Endothelial cell of umbilical vein (primary cell): ENCODE measurements around the gene PCID2.

Experiments used
- EZH2 ChIP-seq: IDR thresholded peaks from 2 replicates; pipeline ENCODE4 v1.6.1; 2012; ENCODE audit warnings: borderline replicate concordance, low read depth, mild to moderate bottlenecking, moderate library complexity, low read length, inconsistent platforms; ENCODE audit not compliant: severe bottlenecking
- GATA2 ChIP-seq: IDR thresholded peaks from 2 replicates; pipeline ENCODE4 v1.7.0; 2011; ENCODE audit warnings: low read depth, mild to moderate bottlenecking, moderate library complexity, mixed read lengths, low read length; ENCODE audit not compliant: insufficient read length, insufficient read depth
- JUN ChIP-seq: IDR thresholded peaks from 2 replicates; pipeline ENCODE4 v1.6.1; 2011; ENCODE audit warnings: borderline replicate concordance, low read depth; ENCODE audit not compliant: insufficient read length, insufficient read depth
- POLR2A ChIP-seq: IDR thresholded peaks from 2 replicates; pipeline ENCODE4 v1.6.1; 2012; ENCODE audit warnings: low read depth, mild to moderate bottlenecking, control low read depth, low read length
- POLR2AphosphoS5 ChIP-seq: IDR thresholded peaks from 2 replicates; pipeline ENCODE4 v1.6.1; 2012; ENCODE audit warnings: low read depth, mild to moderate bottlenecking, control low read depth, low read length, moderate library complexity; ENCODE audit not compliant: insufficient read depth
- TF ChIP-seq, protein P1 (sequence below), 2 donors: IDR thresholded peaks; 1 replicate in 1 of 2; 2 replicates in 1 of 2; pipeline ENCODE4 v1.5.1; 2011; ENCODE audit warnings: low read length in 2 of 2, mild to moderate bottlenecking in 2 of 2, moderate library complexity in 2 of 2, control low read depth in 1 of 2, inconsistent platforms in 1 of 2, low read depth in 1 of 2; ENCODE audit not compliant: insufficient read depth in 1 of 2; ENCODE audit errors: extremely low read depth in 1 of 2
- TF ChIP-seq, protein P2 (sequence below): IDR thresholded peaks from 2 replicates; pipeline ENCODE4 v1.6.1; 2011; ENCODE audit not compliant: insufficient read depth, insufficient read length

DNA sequence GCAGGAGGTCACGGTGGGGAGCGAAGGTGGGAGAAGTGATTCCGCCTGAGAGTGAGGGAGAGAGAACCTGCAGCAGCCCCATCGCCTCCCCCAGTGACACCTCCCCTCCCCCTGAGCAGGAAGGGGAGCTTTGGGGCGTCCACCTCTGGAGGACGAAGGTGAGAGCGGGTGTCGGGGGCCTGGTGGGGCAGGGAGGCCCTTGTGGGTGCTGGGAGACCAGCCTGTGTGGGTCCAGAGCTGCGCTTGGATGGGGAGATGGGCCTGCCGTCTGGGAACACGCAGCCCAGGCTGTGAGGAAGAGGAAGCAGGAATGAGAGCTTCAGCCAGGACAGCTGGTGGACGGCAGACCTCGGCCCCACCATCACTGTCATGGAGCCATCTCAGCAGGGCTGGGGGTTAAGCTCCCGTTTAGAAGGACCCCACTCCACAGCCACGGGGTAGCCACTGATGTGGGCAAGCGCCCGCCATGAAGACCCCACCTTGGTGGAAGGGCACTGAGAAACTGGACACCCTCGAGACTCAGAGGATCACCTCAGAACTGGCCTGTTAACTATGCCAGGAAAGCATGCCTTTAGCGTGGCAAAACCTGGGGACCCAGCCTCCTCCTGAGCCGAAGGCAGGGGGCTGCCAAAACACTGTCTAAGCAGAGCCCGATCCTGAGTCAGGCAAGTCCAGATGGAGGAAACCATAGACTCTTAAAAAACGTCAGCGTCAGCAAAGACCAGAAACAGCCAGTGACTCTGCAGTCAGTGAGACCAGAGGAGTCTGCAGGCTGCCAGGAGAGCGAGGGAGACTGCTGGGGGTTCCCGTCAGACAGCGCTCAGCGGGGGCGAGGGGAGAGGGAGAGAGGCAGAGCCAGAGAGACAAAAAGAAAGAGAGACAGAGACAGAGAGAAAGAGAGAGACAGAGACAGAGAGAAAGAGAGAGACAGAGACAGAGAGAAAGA, 56.5 kb downstream of the PCID2 start:
- TF ChIP-seq EZH2, result no peak
- TF ChIP-seq, protein P1, sequence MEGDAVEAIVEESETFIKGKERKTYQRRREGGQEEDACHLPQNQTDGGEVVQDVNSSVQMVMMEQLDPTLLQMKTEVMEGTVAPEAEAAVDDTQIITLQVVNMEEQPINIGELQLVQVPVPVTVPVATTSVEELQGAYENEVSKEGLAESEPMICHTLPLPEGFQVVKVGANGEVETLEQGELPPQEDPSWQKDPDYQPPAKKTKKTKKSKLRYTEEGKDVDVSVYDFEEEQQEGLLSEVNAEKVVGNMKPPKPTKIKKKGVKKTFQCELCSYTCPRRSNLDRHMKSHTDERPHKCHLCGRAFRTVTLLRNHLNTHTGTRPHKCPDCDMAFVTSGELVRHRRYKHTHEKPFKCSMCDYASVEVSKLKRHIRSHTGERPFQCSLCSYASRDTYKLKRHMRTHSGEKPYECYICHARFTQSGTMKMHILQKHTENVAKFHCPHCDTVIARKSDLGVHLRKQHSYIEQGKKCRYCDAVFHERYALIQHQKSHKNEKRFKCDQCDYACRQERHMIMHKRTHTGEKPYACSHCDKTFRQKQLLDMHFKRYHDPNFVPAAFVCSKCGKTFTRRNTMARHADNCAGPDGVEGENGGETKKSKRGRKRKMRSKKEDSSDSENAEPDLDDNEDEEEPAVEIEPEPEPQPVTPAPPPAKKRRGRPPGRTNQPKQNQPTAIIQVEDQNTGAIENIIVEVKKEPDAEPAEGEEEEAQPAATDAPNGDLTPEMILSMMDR (IDR thresholded peaks at IDR 0.05; ENCODE audit: extremely low read depth in 1 of 2, insufficient read depth in 1 of 2, low read depth in 1 of 2, low read length in 2 of 2), result no peak
- TF ChIP-seq POLR2AphosphoS5, result no peak
- TF ChIP-seq JUN, result no peak
- TF ChIP-seq POLR2A, result no peak
- TF ChIP-seq, protein P2, sequence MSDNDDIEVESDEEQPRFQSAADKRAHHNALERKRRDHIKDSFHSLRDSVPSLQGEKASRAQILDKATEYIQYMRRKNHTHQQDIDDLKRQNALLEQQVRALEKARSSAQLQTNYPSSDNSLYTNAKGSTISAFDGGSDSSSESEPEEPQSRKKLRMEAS, result no peak
- TF ChIP-seq GATA2, result no peak
